C4-2B (cell line): Measurements from ENCODE around the gene MAST4.

Experiments used
- H3K27ac ChIP-seq: fragments of 450-650 bp; 2 replicates; pipeline ENCODE4 v1.5.1; 2017
- CTCF ChIP-seq: fragments of 450-650 bp; conservative IDR thresholded peaks from 2 replicates; pipeline ENCODE4 v1.5.1; 2017; ENCODE audit warnings: mild to moderate bottlenecking
- ZFX ChIP-seq: fragments of 450-650 bp; IDR thresholded peaks from 2 replicates; pipeline ENCODE4 v1.6.1; 2017

MAST4 gene

GRCh38 chr5:66789434-66789833 is 193.2 kb downstream of the MAST4 start:
- no peak for TF ChIP-seq CTCF
- TF ChIP-seq ZFX, result no peak
- no peak overlapping the region for H3K27ac ChIP-seq

- H3K27ac ChIP-seq, result no peak overlapping the region
- TF ChIP-seq ZFX, result no peak
- no peak for TF ChIP-seq CTCF
Measured at GRCh38 chr5:66793049-66793448, 196.9 kb downstream of the MAST4 start.

- no peak overlapping the region for H3K27ac ChIP-seq
Measured at GRCh38 chr5:66795682-66796081, 199.5 kb downstream of the MAST4 start.

GRCh38 chr5:66796305-66797292 is 200.4 kb downstream of the MAST4 start:
- H3K27ac ChIP-seq, result no peak overlapping the region
- TF ChIP-seq ZFX, result no peak
- peak; percentile 57 for TF ChIP-seq CTCF

More at GRCh38 chr5:66795682-66796081, 199.5 kb downstream of the MAST4 start:
- TF ChIP-seq CTCF (no peak), ZFX (no peak)

- H3K27ac ChIP-seq, result no peak overlapping the region
- no peak for TF ChIP-seq ZFX
- TF ChIP-seq CTCF, result no peak
Measured at GRCh38 chr5:66802941-66803340, 206.7 kb downstream of the MAST4 start.

- TF ChIP-seq ZFX, result no peak
- no peak for TF ChIP-seq CTCF
- H3K27ac ChIP-seq, result no peak overlapping the region
Measured at GRCh38 chr5:66805514-66806430, 209.6 kb downstream of the MAST4 start.

- TF ChIP-seq CTCF (peak; percentile 74), ZFX (no peak)
- H3K27ac ChIP-seq, result no peak overlapping the region
Measured at GRCh38 chr5:66807743-66808142, 211.6 kb downstream of the MAST4 start.
